GM12891 (cell line): ENCODE data around the gene HSD17B12.

Experiments used
- PAX5 ChIP-seq: IDR thresholded peaks from 2 replicates; pipeline ENCODE4 v1.6.1; 2011; ENCODE audit warnings: low read length, moderate library complexity, mild to moderate bottlenecking; ENCODE audit not compliant: insufficient read depth, severe bottlenecking
- POLR2A ChIP-seq: IDR thresholded peaks from 2 replicates; pipeline ENCODE4 v1.6.1; 2011; ENCODE audit warnings: low read depth, low read length, control low read depth
- POLR2AphosphoS5 ChIP-seq: IDR thresholded peaks from 2 replicates; pipeline ENCODE4 v1.6.1; 2011; ENCODE audit warnings: low read depth, low read length, control low read depth
- POU2F2 ChIP-seq: IDR thresholded peaks from 2 replicates; pipeline ENCODE4 v1.6.1; 2011; ENCODE audit warnings: low read depth, mild to moderate bottlenecking, control low read depth, low read length, moderate library complexity
- SPI1 ChIP-seq: IDR thresholded peaks from 2 replicates; pipeline ENCODE4 v1.6.1; 2011; ENCODE audit warnings: low read depth, low read length, control low read depth
- TAF1 ChIP-seq: IDR thresholded peaks from 2 replicates; pipeline ENCODE4 v1.6.1; 2011; ENCODE audit warnings: low read depth, low read length, control low read depth

DNA sequence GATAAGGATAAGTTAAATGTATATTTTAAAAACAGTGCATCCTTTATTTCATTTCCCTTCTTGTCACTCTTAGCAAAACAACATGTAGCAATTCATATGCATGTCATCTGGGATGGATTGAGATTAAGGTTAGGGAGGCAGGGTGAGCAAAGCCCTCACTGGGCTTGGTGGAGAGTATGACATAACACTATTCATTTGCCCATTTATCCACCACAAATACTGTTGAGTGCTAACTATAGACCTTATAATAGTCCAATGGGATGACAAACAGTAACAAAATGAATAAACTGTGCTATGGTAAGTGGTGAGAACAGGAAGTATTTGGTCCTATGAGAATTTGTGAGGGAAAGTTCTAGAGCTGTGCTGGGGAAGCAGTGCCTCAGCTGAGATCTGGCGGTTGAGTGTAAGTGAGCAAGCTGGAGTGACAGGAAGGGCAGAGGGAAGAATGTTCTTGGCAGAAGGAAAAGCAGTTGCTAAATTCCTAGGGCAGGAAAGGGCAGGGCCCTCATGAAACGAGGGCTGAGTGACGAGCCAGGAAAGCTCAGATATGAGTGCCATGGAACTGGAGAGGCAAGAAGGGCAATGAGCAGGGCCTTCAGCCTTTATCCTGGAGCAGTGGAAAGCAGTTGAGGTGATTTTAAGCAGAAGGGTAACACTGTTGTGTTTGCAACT lies 6.7 kb downstream of the HSD17B12 start:
- no peak for TF ChIP-seq POLR2A
- TF ChIP-seq POLR2AphosphoS5 = no peak
- TF ChIP-seq TAF1 = no peak
- TF ChIP-seq PAX5 = no peak
- TF ChIP-seq POU2F2 = no peak
- no peak for TF ChIP-seq SPI1
